GM18507 (cell line): ENCODE data around the gene U2AF2.

ENCODE experiments used
- DNase-seq: peaks from one replicate; pipeline ENCODE4 v3.0.0; 2011; ENCODE audit warnings: low read depth; ENCODE audit not compliant: insufficient read length; ENCODE audit errors: extremely low spot score
- FAIRE-seq: peaks from 2 replicates; lab custom pipeline; 2011; peaks lifted over from hg19 to GRCh38; lab: Jason Lieb, UNC

Gene U2AF2

DNA sequence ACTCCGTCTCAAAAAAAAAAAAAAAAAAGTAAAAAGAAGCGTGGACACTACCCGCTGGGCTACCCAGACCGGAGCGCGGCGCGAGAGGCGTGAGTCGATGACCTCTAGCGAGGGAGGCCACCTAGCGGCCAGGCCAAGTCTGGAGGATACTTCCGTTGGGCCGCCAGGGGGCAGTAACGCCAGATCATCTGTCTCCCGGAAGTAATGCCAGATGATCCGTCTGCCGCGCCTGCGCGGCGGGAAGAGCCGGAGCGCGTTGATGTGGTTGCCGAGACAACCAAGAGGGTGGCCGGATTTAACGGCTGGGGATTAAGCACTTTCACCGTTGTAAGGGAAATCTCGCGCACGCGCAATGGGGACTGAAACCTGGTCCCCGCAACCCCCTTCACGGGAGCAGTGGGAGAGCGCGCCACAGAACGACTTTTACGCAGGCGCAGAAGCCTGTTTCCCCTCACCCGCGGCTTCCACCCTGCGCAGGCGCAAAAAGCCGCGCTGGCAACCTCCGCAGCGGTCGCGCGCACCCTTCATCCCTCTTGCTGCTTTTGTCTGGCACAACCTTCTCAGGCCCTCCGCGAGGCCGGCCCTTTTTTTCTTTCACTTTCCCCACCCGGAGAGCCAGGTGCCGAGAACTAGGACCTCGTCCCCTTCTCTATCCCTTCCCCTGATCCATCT is 1.0 kb upstream of the U2AF2 start:
- DNase-seq (peak; percentile 83), FAIRE-seq (no peak)

- FAIRE-seq (peak; percentile 100), DNase-seq (no peak)
Observed at GRCh38 chr19:55654323-55654867, 440 bp upstream of the U2AF2 start.

- no peak for DNase-seq
- peak; percentile 31 for FAIRE-seq
Observed at GRCh38 chr19:55655648-55656040, 809 bp downstream of the U2AF2 start.

DNA sequence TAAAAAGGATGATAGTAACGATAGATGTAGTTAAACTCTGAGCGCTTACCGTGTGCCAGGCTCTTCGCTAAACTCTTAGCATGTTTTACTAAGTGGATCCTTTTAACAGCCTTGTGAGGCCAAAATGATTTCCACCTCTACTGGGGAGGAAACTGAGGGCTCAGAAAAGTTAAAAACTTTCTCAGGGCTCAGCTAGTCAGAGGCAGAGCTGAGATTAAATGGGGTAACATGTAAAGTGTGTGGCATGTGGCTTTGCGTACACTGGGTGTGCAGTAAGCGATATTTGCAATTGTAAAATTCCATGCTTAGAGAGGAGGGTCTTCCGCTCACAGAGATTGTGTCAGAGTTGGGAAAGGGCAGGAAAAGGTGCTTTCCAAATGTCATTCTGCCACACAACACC is 1.7 kb downstream of the U2AF2 start:
- DNase-seq (no peak), FAIRE-seq (no peak)

DNA sequence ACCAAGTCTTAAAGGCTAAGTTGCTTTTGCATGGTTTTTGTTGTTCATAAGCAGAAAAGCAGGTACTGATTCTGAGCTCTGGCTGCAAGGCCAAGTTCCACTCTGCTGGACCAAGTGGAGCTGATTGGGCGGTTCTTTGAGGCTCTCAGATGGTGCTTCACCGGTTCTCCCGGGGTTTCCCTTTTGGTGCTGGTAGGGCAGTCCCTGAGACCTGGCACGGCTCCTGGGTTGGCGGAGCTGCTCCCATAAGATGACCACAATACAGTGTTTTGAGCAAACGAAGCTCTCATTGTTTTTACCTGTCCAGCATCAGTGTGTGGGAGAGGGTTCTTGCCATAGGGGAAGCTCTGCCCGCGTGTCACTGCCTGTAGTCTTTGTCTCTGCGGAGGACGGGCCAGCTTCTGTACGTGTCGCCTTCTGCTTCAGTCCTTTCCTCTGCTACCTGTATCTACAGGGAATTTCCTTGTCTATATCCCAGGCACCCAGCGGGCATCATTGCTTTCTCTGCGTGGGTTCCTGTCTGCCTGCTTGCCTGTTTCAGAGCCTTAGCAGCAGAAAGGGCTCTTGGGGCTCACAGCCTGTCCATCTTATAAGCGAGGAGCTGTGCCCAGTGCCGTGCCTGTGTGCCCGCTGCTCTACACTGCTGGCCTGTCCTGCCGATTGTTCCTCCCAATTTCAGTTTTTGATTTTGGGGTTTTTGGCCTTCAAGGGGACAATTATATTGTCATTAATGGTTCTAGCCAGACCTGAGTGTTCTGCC is 2.3 kb downstream of the U2AF2 start:
- peak; percentile 69 for FAIRE-seq
- no peak for DNase-seq

DNA sequence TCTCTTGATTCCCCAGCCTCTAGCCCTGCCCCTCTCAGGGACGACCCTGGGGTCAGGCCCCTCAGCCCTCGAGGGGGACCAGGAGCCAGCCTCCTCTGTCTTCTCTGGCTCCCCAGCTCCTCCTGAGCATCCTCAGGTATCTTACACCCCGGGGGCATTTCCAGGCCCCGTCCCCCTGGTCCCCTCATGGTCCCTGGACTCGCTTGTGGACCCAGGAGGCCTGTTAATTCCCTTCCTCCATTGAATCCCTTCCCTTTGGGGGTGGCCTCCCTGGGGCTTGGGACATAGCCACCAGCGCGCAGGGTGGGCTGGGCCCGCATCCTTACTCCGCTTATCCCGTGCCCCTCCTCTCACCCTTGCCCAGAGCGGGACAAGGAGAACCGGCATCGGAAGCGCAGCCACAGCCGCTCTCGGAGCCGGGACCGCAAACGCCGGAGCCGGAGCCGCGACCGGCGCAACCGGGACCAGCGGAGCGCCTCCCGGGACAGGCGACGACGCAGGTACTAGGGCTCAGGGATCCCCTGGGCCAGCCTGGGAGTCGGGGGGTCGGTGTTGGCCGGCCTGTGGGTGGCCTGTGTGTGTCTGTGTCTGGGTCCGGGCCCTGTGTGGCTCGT is 4.1 kb downstream of the U2AF2 start:
- FAIRE-seq: no peak

GRCh38 chr19:55659822-55660221 is 5.0 kb downstream of the U2AF2 start:
- no peak for FAIRE-seq

More for the DNA sequence above, 4.1 kb downstream of the U2AF2 start:
- no peak for DNase-seq

GRCh38 chr19:55660404-55660803 is 5.6 kb downstream of the U2AF2 start:
- FAIRE-seq (no peak), DNase-seq (no peak)

More at GRCh38 chr19:55659822-55660221, 5.0 kb downstream of the U2AF2 start:
- DNase-seq: no peak

- DNase-seq: no peak
- no peak for FAIRE-seq
Observed at GRCh38 chr19:55660991-55661390, 6.2 kb downstream of the U2AF2 start.

DNA sequence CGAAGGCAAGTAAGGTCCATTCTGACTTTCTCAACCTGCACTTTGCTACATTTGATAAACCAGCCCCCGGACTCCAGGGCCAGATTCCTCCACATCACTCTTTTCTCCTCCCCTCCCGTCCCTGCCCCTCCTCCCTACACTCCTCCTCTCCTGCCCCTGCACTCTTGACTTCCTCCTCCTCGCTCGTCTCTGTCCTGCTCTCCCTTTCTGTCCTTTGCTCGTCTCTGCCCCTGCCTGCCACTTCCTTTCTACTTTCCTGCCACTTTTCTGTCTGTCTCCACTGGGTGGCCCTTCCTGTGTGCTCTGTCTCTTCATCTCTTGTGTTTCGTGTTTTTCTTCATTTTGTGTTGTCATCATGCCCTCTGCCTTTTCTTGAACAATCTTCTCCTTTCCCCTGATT is 7.0 kb downstream of the U2AF2 start:
- FAIRE-seq (no peak), DNase-seq (no peak)

GRCh38 chr19:55663846-55664536 is 9.2 kb downstream of the U2AF2 start:
- no peak for DNase-seq
- FAIRE-seq: no peak

- DNase-seq (no peak), FAIRE-seq (no peak)
Observed at GRCh38 chr19:55666343-55667005, 11.6 kb downstream of the U2AF2 start.

DNA sequence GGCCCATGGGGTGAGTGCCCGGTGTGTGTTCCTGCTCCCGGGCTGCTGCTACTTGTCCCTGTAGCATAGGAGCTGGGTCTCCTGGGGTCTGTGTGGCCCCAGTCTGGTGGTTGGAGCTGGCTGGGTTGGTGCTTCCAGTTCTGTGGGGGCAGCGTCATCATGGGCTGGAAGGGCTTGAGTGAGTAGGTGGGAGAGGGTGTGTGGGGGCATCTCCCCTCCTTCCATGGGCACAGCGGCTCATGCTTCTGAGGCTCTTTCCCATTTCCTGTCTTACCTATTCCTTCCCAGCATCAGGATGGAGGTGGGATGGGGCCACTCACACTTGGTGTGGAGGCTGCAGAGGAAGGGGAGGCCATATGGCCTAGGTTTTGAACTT is 12.2 kb downstream of the U2AF2 start:
- FAIRE-seq (no peak), DNase-seq (no peak)

DNA sequence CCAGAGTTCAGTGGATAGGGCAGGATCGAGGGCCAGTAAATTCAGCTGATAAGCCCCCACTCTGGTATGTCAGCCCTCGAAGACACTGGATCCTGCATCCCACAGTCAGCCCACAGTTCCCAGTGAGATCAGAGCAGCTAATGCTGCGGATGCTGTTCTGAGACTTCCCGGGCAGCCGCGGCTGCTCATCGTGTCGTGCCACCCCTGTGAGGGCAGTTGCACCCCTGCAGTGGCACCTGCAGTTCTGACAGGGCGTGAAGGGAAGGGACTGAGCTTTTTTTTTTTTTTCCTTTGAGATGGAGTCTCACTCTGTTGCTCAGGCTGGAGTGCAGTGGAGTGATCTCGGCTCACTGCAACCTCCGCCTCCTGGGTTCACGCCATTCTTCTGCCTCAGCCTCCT is 12.7 kb downstream of the U2AF2 start:
- DNase-seq (no peak), FAIRE-seq (no peak)

DNA sequence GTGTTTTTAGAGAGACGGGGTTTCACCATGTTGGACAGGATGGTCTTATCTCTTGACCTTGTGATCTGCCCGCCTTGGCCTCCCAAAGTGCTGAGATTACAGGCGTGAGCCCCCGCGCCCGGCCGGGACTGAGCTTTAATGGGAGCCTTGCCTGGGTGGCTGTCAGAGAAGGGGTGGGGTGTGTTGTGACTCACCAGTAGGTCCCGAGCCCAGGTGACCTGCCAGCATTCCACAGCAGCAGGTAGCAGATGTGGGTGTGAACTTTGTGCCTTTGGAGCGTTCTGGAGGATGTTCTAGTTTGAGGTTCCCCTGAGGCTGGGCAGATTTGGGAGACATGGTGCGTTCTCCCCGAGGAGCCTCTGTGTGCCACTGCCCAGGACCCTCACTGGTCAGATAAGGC is 13.1 kb downstream of the U2AF2 start:
- no peak for DNase-seq
- no peak for FAIRE-seq

DNA sequence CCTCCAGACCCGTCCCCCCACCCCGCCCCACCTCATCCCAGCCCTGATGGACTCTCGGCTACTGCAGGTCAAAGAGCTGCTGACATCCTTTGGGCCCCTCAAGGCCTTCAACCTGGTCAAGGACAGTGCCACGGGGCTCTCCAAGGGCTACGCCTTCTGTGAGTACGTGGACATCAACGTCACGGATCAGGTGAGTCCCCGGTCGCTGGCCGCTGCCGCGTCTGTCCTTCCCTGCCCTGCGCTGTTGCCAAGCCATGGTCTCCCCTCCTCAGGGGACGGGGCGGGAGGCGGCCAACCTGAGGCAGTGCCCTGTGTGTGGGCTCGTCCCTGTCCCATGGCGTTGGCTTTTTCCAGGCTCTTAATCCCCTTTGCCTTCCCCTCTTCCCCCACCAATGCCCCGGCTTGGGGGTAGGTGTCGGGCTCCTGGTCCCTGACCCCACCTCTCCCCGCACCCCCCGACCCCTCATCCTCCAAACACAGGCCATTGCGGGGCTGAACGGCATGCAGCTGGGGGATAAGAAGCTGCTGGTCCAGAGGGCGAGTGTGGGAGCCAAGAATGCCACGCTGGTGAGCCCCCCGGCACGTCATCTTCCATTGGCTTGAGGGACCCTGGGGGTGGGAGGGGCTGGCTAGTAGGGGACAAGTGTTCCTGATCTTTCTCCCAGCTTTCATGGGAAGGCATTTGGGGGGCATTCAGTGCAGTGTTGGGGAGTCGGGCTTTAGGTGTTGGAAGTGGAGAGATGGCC is 13.9 kb downstream of the U2AF2 start:
- no peak for FAIRE-seq
- DNase-seq: no peak

GRCh38 chr19:55669418-55670279 is 14.8 kb downstream of the U2AF2 start:
- FAIRE-seq: no peak
- DNase-seq: no peak
